H9 (cell line): Measurements from ENCODE around the gene CBLB. TPM values are rescaled to one million over a fixed set of nuclear protein-coding genes. Genes with fewer than 3 reads are reported as not detected.

ENCODE experiments used
- DNase-seq: peaks from one replicate; pipeline ENCODE4 v3.0.0-alpha.2; 2017
- H2AFZ ChIP-seq: one replicate; pipeline ENCODE4 v1.6.1; 2013; ENCODE audit warnings: mild to moderate bottlenecking, low read length, control low read depth, moderate library complexity
- H2AK5ac ChIP-seq: 2 replicates; pipeline ENCODE4 v1.6.1; 2013; ENCODE audit warnings: low read length, control low read depth, mixed read lengths; ENCODE audit not compliant: insufficient read length
- H2BK120ac ChIP-seq: one replicate; pipeline ENCODE4 v1.6.1; 2013; ENCODE audit warnings: low read depth, mild to moderate bottlenecking, low read length, control low read depth, inconsistent platforms; ENCODE audit not compliant: poor library complexity, severe bottlenecking
- H2BK12ac ChIP-seq: 2 replicates; pipeline ENCODE4 v1.6.1; 2013; ENCODE audit warnings: low read length, control low read depth, mixed read lengths, low read depth; ENCODE audit not compliant: insufficient read length
- H2BK15ac ChIP-seq: 2 replicates; pipeline ENCODE4 v1.6.1; 2013; ENCODE audit warnings: low read depth, low read length, control low read depth
- H2BK20ac ChIP-seq: one replicate; pipeline ENCODE4 v1.6.1; 2013; ENCODE audit warnings: low read depth, mild to moderate bottlenecking, low read length, control low read depth, inconsistent platforms; ENCODE audit not compliant: poor library complexity, severe bottlenecking
- H2BK5ac ChIP-seq: 2 replicates; pipeline ENCODE4 v1.6.1; 2013; ENCODE audit warnings: low read length, control low read depth, mixed read lengths; ENCODE audit not compliant: insufficient read length
- H3K14ac ChIP-seq: 2 replicates; pipeline ENCODE4 v1.6.1; 2013; ENCODE audit warnings: low read length, control low read depth; ENCODE audit not compliant: insufficient read depth
- H3K18ac ChIP-seq: 2 replicates; pipeline ENCODE4 v1.6.1; 2013; ENCODE audit warnings: low read depth, mild to moderate bottlenecking, mixed read lengths, low read length, control low read depth; ENCODE audit not compliant: insufficient read length
- H3K23ac ChIP-seq: 2 replicates; pipeline ENCODE4 v1.6.1; 2013; ENCODE audit warnings: low read length, control low read depth, mixed read lengths, low read depth; ENCODE audit not compliant: insufficient read length
- H3K23me2 ChIP-seq: 2 replicates; pipeline ENCODE4 v1.6.1; 2013; ENCODE audit warnings: low read depth, mild to moderate bottlenecking, mixed read lengths, low read length, control low read depth; ENCODE audit not compliant: insufficient read length, poor library complexity, severe bottlenecking
- H3K27ac ChIP-seq: 2 replicates; pipeline ENCODE4 v1.5.1; 2013; ENCODE audit warnings: low read length, control low read depth, mixed read lengths, low read depth; ENCODE audit not compliant: insufficient read length
- H3K27me3 ChIP-seq: 2 replicates; pipeline ENCODE4 v1.6.1; 2013; ENCODE audit warnings: low read length, control low read depth, inconsistent platforms; ENCODE audit not compliant: insufficient read depth
- H3K4ac ChIP-seq: 2 replicates; pipeline ENCODE4 v1.6.1; 2013; ENCODE audit warnings: low read depth, mild to moderate bottlenecking, control low read depth, inconsistent platforms, low read length, moderate library complexity
- H3K4me1 ChIP-seq: 2 replicates; pipeline ENCODE4 v1.6.1; 2013; ENCODE audit warnings: low read length, control low read depth, inconsistent platforms; ENCODE audit not compliant: insufficient read depth
- H3K4me2 ChIP-seq: 2 replicates; pipeline ENCODE4 v1.6.1; 2013; ENCODE audit warnings: low read length, control low read depth, mixed read lengths; ENCODE audit not compliant: insufficient read length, insufficient read depth
- H3K56ac ChIP-seq: 2 replicates; pipeline ENCODE4 v1.6.1; 2013; ENCODE audit warnings: low read depth, mild to moderate bottlenecking, mixed read lengths, low read length, control low read depth; ENCODE audit not compliant: insufficient read length
- H3K79me1 ChIP-seq: 2 replicates; pipeline ENCODE4 v1.6.1; 2013; ENCODE audit warnings: low read depth, mild to moderate bottlenecking, moderate library complexity, low read length, control low read depth, inconsistent platforms; ENCODE audit not compliant: insufficient read depth, poor library complexity, severe bottlenecking
- H3K79me2 ChIP-seq: 2 replicates; pipeline ENCODE4 v1.6.1; 2013; ENCODE audit warnings: low read length, control low read depth, inconsistent platforms; ENCODE audit not compliant: insufficient read depth
- H3K9ac ChIP-seq: 2 replicates; pipeline ENCODE4 v1.6.1; 2013; ENCODE audit warnings: low read length, control low read depth, mixed read lengths; ENCODE audit not compliant: insufficient read length; ENCODE audit errors: extremely low read depth
- H3K9me3 ChIP-seq: one replicate; pipeline ENCODE4 v1.6.1; 2013; ENCODE audit warnings: low read depth, low read length, inconsistent platforms; ENCODE audit not compliant: control insufficient read depth
- H3T11ph ChIP-seq: one replicate; pipeline ENCODE4 v1.6.1; 2013; ENCODE audit warnings: mild to moderate bottlenecking, low read length, control low read depth, inconsistent platforms
- H4K20me1 ChIP-seq: one replicate; pipeline ENCODE4 v1.6.1; 2013; ENCODE audit not compliant: control insufficient read depth, insufficient read length, insufficient read depth
- H4K5ac ChIP-seq: 2 replicates; pipeline ENCODE4 v1.6.1; 2013; ENCODE audit warnings: low read depth, mild to moderate bottlenecking, mixed read lengths, low read length, control low read depth; ENCODE audit not compliant: insufficient read length
- H4K8ac ChIP-seq: replicated peaks from 2 replicates; pipeline ENCODE4 v1.6.1; 2013; ENCODE audit warnings: low read length, control low read depth, mixed read lengths, low read depth; ENCODE audit not compliant: insufficient read length
- H4K91ac ChIP-seq: 2 replicates; pipeline ENCODE4 v1.6.1; 2013; ENCODE audit warnings: low read depth, mild to moderate bottlenecking, moderate library complexity, mixed read lengths, low read length, control low read depth; ENCODE audit not compliant: insufficient read length
- H3K27ac Mint-ChIP-seq, 3 experiments: 2 replicates in 2 of 3; 3 replicates in 1 of 3; pipeline ENCODE4 v1.8.0; 2020 to 2021; ENCODE audit warnings: mixed read lengths in 3 of 3, mild to moderate bottlenecking in 1 of 3, moderate library complexity in 1 of 3
- H3K27me3 Mint-ChIP-seq: 2 replicates; pipeline ENCODE4 v1.8.0; 2021; ENCODE audit warnings: low read depth, mild to moderate bottlenecking, moderate library complexity, mixed read lengths
- H3K36me3 Mint-ChIP-seq, 3 experiments: 2 replicates in 2 of 3; 3 replicates in 1 of 3; pipeline ENCODE4 v1.8.0; 2020 to 2021; ENCODE audit warnings: low read depth in 3 of 3, mixed read lengths in 3 of 3; ENCODE audit not compliant: insufficient read depth in 1 of 3
- H3K4me1 Mint-ChIP-seq, 2 experiments: 2 replicates each; pipeline ENCODE4 v1.8.0; 2020; ENCODE audit warnings: mixed read lengths in 2 of 2
- H3K4me3 Mint-ChIP-seq, 2 experiments: 2 replicates in 1 of 2; 3 replicates in 1 of 2; pipeline ENCODE4 v1.8.0; 2020 to 2021; ENCODE audit warnings: mild to moderate bottlenecking in 2 of 2, mixed read lengths in 2 of 2, moderate library complexity in 1 of 2
- H3K9me3 Mint-ChIP-seq, 2 experiments: 2 replicates in 1 of 2; 3 replicates in 1 of 2; pipeline ENCODE4 v1.8.0; 2020; ENCODE audit warnings: mild to moderate bottlenecking in 2 of 2, mixed read lengths in 2 of 2, moderate library complexity in 1 of 2
- WGBS: extraction: QIAGEN DNeasy Blood & Tissue Kit; methylation state at CpG from one replicate; pipeline ENCODE4 v1.1.7; 2013; ENCODE audit warnings: missing lambda C conversion rate, low lambda C conversion rate, mixed read lengths; ENCODE audit not compliant: insufficient read length; ENCODE audit errors: extremely low coverage; 5-methylcytosine and 5-hydroxymethylcytosine counted together
- total RNA-seq: library from RNA; stranded (reverse); gene quantifications from 2 replicates; pipeline ENCODE4 v1.2.1, GENCODE V29; 2021
- TF ChIP-seq, protein P1 (sequence below): fragments of 200-600 bp; sonication (generic); conservative IDR thresholded peaks from 3 replicates; pipeline ENCODE4 v1.8.0; 2021; ENCODE audit warnings: antibody characterized with exemption, mild to moderate bottlenecking

Gene CBLB
- total RNA-seq, 1 experiment from 2014 or later: 25.7 TPM

DNA sequence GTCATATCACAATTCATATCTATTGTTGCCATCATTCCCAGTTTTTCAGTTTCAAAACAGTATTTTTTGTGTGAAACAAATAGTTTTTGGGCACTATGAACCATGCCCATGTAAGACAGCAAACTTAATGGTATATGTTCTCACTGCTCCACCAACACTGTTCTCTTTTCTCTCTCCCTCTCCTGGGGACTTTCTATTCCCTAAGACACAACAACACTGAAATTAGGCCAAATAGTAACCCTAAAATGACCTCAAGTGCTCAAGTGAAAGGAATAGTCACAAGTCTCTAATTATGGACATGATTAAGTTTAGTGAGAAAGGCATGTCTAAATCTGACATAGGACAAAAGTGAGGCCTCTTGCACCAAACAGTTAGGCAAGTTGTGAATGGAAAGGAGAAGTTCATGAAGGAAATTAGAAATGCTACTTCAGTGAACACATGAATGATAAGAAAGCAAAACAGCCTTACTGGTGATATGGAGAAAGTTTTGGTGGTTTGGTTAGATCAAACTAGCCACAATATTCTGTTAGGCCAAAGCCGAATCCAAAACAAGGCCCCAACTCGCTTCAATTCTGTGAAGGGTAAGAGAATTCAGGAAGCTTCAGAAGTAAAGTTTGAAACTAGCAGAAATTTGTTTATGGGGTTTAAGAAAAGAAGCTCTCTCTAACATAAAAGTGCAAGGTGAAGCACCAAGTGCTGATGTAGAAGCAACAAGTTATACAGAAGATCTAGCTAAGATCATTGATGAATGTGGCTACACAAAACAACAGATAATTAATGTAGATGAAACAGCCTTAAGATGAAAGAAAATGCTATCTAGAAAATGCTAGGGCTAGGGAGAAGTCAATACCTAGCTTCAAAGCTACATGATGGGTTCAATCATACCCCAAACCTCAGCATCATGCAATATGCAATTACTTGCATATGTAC lies 104.2 kb downstream of the CBLB start:
- H3K56ac ChIP-seq: no peak overlapping the region
- TF ChIP-seq, protein P1, sequence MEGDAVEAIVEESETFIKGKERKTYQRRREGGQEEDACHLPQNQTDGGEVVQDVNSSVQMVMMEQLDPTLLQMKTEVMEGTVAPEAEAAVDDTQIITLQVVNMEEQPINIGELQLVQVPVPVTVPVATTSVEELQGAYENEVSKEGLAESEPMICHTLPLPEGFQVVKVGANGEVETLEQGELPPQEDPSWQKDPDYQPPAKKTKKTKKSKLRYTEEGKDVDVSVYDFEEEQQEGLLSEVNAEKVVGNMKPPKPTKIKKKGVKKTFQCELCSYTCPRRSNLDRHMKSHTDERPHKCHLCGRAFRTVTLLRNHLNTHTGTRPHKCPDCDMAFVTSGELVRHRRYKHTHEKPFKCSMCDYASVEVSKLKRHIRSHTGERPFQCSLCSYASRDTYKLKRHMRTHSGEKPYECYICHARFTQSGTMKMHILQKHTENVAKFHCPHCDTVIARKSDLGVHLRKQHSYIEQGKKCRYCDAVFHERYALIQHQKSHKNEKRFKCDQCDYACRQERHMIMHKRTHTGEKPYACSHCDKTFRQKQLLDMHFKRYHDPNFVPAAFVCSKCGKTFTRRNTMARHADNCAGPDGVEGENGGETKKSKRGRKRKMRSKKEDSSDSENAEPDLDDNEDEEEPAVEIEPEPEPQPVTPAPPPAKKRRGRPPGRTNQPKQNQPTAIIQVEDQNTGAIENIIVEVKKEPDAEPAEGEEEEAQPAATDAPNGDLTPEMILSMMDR: no peak
- Mint-ChIP-seq H3K4me1 (peaks cover 5 to 6% of the 10 kb centered on the region in 2 experiments), H3K27me3 (no peaks in the 10 kb centered on the region; the same call in 1 of the 2 replicates), H3K4me3 (no peak overlapping the region), H3K9me3 (peaks cover 25 to 30% of the 10 kb centered on the region in 2 experiments), H3K36me3 (peaks cover 35 to 49% (median 37%) of the 10 kb centered on the region in 3 experiments), H3K27ac (no peak overlapping the region)
- H3K23me2 ChIP-seq: no peaks in the 10 kb centered on the region
- no peak overlapping the region for H2BK20ac ChIP-seq
- H2AK5ac ChIP-seq: no peak overlapping the region
- no peak overlapping the region for H2BK120ac ChIP-seq
- H4K91ac ChIP-seq: no peak overlapping the region
- H3K79me1 ChIP-seq: no peaks in the 10 kb centered on the region
- no CpG with 5 or more reads among the region's 2 CpGs for WGBS
- no peaks in the 10 kb centered on the region for H4K20me1 ChIP-seq
- H3K9ac ChIP-seq: no peak overlapping the region
- no peak overlapping the region for H2BK12ac ChIP-seq
- no peak for DNase-seq
- no peaks in the 10 kb centered on the region for H3K4me1 ChIP-seq
- no peak overlapping the region for H2BK5ac ChIP-seq
- no peak overlapping the region for H2BK15ac ChIP-seq
- H3K27me3 ChIP-seq: no peaks in the 10 kb centered on the region
- H3K23ac ChIP-seq: no peak overlapping the region
- H3K4me2 ChIP-seq: no peak overlapping the region
- no peak overlapping the region for H3T11ph ChIP-seq
- no peak overlapping the region for H4K8ac ChIP-seq
- no peak overlapping the region for H4K5ac ChIP-seq
- no peak overlapping the region for H3K14ac ChIP-seq
- no peak overlapping the region for H3K4ac ChIP-seq
- peaks cover 12% of the 10 kb centered on the region for H3K9me3 ChIP-seq
- H2AFZ ChIP-seq: no peak overlapping the region
- H3K18ac ChIP-seq: no peak overlapping the region
- H3K79me2 ChIP-seq: no peaks in the 10 kb centered on the region
- no peak overlapping the region for H3K27ac ChIP-seq
